Activated T-cell treated with anti-CD3 and anti-CD28 coated beads, Interleukin-2, amount 50 U/mL, for 1 hour (primary cell): ENCODE results near the gene NDFIP1.
A peak's percentile ranks its signal among the peaks of the same experiment; 100 is the strongest.
"Not testable (repeated sequence)": the region's sequence is repeated elsewhere in the genome, so short reads cannot be mapped to it uniquely, and the experiment has no call there.

Experiments used
- DNase-seq: peaks from one replicate; pipeline ENCODE4 v3.0.0-alpha.2; 2020

Gene NDFIP1

GRCh38 chr5:142120247-142120935 is 11.8 kb downstream of the NDFIP1 start:
- no peak for DNase-seq

GRCh38 chr5:142122121-142122520 is 13.5 kb downstream of the NDFIP1 start:
- no peak for DNase-seq

DNA sequence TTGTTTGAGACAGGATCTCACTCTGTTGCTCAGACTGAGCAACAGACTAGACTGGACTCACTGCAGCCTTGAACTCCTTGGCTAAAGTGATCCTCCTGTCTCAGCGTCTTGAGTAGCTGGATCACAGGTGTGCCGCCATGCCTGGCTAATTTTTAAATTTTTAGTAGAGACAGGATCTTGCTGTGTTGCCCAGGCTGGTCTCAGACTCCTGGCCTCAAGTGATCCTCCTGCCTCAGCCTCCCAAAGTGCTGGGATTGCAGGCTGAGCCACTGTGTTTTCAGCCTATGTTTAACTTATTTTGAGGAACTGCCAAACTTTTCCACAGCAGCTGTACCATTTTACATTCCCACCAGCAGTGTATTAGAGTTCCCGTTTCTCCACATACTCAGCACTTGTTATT is 16.8 kb downstream of the NDFIP1 start:
- DNase-seq, result no peak

DNA sequence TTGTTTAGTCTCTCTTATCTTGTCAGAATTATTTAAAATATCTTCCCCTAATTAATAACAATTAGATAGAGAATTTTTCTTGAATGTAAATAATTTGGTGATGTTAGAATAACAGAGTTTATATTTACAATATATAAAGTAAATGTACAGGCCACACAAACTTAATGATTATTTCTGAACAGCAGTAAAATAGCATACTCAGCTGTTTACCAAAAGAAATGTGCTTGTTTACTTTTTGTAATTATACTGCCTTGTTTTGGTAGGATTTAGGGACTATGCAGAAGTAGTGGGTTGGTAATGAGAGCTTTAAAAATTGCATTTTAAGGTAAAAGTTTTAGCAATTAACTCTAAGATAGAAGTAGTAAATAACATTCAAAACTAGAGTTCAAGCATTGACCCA is 17.4 kb downstream of the NDFIP1 start:
- no peak for DNase-seq

DNA sequence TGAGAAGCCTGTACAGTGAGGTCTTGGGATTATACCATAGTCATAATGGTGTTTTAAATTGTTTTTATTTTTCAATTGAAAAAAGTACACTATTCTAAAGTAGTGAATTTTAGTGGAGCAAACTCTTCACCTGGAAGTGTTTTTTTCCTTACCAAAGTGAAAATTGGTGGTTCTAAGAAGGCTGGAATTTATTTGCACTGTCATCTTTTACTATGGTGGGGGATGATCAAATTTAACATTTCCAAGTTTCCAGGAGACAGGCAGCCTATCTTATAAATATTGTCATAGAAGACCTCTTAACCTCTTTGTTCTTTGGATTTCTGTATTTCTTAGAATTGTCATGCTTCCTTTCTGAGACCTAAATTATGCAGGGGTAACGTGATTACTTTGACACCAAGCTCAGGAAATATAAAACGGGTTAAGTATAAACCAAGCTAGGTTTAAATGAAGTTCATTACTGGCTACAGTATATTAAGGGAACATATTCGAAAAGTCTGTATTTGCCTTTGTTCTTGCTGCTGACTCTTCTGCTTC is 20.2 kb downstream of the NDFIP1 start:
- DNase-seq, result no peak

DNA sequence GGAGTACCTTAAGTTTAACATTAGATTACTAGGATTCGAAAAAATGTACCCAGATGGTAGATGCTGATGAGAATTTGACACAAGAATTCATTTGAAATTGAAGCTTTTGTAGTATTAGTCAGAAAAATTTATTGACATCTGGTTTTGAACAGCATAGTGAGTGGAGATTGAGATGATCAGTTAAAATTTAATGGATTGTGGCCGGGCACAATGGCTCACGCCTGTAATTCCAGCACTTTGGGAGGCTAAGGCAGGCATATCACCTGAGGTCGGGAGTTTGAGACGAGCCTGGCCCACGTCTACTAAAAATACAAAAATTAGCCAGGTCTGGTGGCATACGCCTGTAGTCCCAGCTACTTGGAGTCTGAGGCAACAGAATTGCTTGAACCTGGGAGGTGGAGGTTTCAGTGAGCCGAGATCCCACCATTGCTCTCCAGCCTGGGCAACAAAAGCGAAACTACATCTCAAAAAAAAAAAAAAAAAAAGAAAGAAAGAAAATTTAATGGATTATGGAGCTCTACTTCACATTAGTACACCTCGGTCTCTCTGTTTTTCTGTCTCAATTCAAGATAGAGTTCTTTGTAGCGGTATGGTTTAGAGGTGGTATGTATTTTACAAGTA is 21.0 kb downstream of the NDFIP1 start:
- no peak for DNase-seq

- DNase-seq, result no peak
These were observed 22.8 kb downstream of the NDFIP1 start for GRCh38 chr5:142131394-142131793.

- no peak for DNase-seq
These were observed 24.3 kb downstream of the NDFIP1 start for GRCh38 chr5:142132916-142133315.

GRCh38 chr5:142133330-142134206 is 25.0 kb downstream of the NDFIP1 start:
- no peak for DNase-seq

- DNase-seq, result no peak
These were observed 25.9 kb downstream of the NDFIP1 start for GRCh38 chr5:142134331-142135010.

GRCh38 chr5:142141463-142141862 is 32.9 kb downstream of the NDFIP1 start:
- no peak for DNase-seq

GRCh38 chr5:142143878-142144277 is 35.3 kb downstream of the NDFIP1 start:
- DNase-seq, result peak; percentile 38

- peak; percentile 40 for DNase-seq
These were observed 36.7 kb downstream of the NDFIP1 start for GRCh38 chr5:142145106-142145900.

DNA sequence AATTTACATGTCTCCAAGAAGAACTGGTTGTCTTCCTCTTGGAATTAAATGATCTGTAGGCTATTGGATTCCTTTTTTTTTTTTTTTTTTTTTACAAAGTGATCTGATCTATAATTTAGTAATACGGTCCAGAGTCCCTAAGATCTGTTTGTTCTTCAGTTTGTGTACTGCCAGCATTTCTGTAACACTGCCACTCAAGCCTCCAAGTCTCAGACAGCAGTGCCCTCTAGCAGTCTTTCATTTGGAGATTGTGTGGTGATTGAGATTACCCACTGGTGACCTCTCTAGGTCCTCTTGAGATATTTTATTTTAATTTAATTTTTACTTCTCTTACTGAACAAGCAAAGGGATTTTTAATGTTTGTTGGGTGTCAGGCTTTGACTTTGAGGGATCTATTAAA is 40.8 kb downstream of the NDFIP1 start:
- DNase-seq, result no peak

GRCh38 chr5:142150431-142150830 is 41.9 kb downstream of the NDFIP1 start:
- no peak for DNase-seq

- no peak for DNase-seq
These were observed 43.1 kb downstream of the NDFIP1 start for GRCh38 chr5:142151436-142152383.

DNA sequence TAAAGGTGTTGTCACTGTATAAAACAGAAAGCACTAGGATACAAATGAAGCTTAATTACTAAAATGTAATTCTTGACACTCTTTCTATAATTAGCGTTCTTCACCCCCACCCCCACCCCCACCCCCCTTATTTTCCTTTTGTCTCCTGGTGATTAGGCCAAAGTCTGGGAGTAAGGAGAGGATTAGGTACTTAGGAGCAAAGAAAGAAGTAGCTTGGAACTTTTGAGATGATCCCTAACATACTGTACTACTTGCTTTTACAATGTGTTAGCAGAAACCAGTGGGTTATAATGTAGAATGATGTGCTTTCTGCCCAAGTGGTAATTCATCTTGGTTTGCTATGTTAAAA is 43.8 kb downstream of the NDFIP1 start:
- no peak for DNase-seq

GRCh38 chr5:142153674-142154448 is 45.3 kb downstream of the NDFIP1 start:
- DNase-seq, result no peak

DNA sequence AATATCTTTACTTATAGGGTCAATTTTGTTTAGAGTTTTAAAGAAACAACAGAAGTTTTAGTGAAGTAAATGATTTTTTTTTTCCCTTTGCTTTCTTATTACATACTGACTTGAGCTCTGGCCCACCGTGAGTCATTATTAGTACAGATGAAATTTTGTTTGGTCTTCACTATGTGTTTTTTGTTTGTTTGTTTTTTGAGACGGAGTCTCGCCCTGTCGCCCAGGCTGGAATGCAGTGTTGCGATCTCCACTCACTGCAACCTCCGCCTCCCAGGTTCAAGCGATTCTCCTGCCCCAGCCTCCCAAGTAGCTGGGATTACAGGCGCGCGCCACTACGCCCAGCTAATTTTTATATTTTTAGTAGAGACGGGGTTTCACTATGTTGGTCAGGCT is 45.9 kb downstream of the NDFIP1 start:
- not testable (repeated sequence) for DNase-seq

DNA sequence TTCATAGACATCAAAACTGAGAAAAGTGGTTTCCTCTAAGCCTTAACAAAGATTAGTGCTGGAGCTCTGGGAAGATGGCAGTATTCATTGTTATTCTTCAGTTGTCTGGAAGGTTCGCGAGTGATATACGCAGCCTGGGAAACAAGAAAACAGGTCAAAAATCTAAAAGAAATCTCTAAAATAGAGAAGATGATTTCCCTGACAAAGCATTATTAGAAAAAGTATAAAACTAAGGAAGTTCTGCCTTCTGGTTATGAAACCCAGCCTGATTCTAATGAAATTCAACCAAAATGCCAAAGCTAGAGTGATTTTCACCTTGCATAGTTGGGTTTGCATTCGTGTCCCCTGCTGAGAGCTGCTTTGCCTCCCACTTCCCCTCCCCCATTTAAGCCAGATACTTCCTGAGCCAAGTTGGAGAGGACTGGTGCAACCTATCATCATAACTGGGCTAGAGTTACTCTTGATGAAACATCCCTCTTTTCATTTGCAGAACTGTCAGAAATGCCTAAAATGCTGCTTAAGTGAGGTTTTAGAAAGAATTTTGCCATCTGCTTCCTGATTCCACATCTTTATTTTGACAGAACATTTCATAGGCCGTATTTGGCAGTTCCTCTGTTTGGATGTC is 48.4 kb downstream of the NDFIP1 start:
- DNase-seq, result no peak
